ENCODE data around the gene OBSCN.

DNA sequence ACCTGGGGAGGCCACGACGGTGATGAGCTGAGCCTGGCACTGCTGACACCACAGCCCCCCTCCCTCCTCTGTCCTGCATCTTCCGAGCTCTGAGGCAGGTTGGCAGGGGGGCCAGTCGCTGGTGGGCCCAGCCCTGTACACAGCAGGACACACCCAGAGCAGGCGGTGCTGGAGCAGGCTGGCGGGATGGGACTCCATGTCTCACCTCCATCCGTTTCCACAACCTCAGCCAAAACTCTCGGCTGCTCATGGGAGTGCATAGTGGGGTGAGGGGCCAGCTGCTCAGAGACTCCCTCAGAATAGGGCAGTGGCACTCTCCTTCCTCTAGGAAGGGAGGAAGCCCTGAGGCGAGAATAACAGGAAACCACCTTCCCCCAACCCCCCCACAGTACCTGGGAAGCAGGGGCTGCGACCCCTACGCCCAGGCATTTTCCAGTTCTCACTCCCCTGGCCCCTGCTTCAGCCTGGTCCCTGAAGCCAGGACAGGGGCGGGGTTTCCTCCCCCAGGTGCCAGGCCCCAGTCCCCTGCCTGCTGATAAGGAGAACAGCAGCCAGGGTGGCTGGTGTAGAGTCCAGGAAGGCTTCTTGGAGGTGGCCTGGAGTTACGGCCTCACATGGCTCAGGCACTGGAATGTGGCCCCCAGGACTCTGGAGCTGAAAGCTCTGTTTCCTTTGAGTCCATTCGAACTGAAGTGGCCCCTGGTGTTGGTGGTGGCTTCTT is 45.4 kb upstream of the OBSCN start:
- TF ChIP-seq CTCF (IDR thresholded peaks at IDR 0.05): no peak
- no peak for TF ChIP-seq POLR2AphosphoS5 (IDR thresholded peaks at IDR 0.05; ENCODE audit: low read depth, low read length)
- TF ChIP-seq REST (IDR thresholded peaks at IDR 0.05; ENCODE audit: insufficient read depth in 1 of 2, low read depth in 2 of 2, low read length in 1 of 2): no peak
